Thoracic aorta (tissue), 2 donors: ENCODE data around the gene PRPH. TPM values are rescaled to one million over a fixed set of nuclear protein-coding genes. Genes with fewer than 3 reads are reported as not detected.
"Not testable (repeated sequence)": the region's sequence is repeated elsewhere in the genome, so short reads cannot be mapped to it uniquely, and the experiment has no call there.

Experiments used
- ATAC-seq: fragments of 150-250 bp; one replicate; pipeline ENCODE4 v1.8.0; 2017; ENCODE audit warnings: low read depth; ENCODE audit not compliant: insufficient number of reproducible peaks, low FRiP score
- DNase-seq: peaks from one replicate; pipeline ENCODE4 v3.0.0-alpha.2; 2020; ENCODE audit warnings: low spot score
- H3K27ac ChIP-seq, 2 donors: fragments of 200-600 bp; sonication (generic); 1 replicate in 1 of 2; 2 replicates in 1 of 2; pipeline ENCODE4 v1.5.1; 2016; ENCODE audit warnings: mild to moderate bottlenecking in 2 of 2, moderate library complexity in 2 of 2
- H3K27me3 ChIP-seq: fragments of 200-600 bp; sonication (generic); replicated peaks from 2 replicates; pipeline ENCODE4 v1.6.0; 2016; ENCODE audit warnings: mild to moderate bottlenecking; ENCODE audit not compliant: insufficient read depth
- H3K36me3 ChIP-seq: fragments of 200-600 bp; sonication (generic); one replicate; pipeline ENCODE4 v1.5.1; 2016
- H3K4me1 ChIP-seq, 2 donors: fragments of 200-600 bp; sonication (generic); 1 replicate in 1 of 2; 2 replicates in 1 of 2; pipeline versions ENCODE4 v1.5.1 to v1.6.0; 2016; ENCODE audit warnings: low read depth in 2 of 2, mild to moderate bottlenecking in 1 of 2; ENCODE audit not compliant: control insufficient read depth in 1 of 2
- H3K4me3 ChIP-seq: fragments of 200-600 bp; sonication (generic); 2 replicates; pipeline ENCODE4 v1.5.1; 2016; ENCODE audit warnings: mild to moderate bottlenecking
- H3K9me3 ChIP-seq: fragments of 200-600 bp; sonication (generic); 2 replicates; pipeline ENCODE4 v1.5.1; 2016
- total RNA-seq, 2 donors: library from RNA; depleted of rRNA; stranded (reverse); fragments of >200 nt; gene quantifications; one replicate each; pipeline versions ENCODE4 v1.1.0 to v1.2.3, GENCODE V29; 2016
- TF ChIP-seq, protein P1 (sequence below): fragments of 200-600 bp; sonication (generic); IDR thresholded peaks from one replicate; pipeline ENCODE4 v1.5.1; 2019; ENCODE audit warnings: antibody characterized with exemption

Gene PRPH
- total RNA-seq, 2 donors from 2014 or later = 2.5 TPM; not detected in 1

DNA sequence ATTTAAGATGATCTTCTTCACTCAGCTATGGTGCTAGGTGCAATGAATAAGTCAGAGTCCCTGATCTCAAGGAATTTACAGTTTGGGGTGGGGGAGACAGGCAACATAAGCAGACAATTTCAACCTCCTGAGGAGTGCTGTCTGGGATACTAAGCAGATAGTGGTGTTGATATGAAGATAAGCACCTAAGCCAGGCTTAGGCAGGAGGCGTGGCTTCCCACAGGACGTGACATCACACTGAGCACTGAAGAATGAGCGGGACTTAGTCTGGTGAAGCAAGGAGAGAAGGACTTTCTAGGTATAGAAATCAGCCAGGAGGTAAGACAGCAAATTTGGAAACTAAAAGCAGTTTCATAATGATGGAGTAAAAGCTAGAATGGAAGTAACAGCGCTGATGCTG is 6.8 kb downstream of the PRPH start:
- no peak for ATAC-seq
- TF ChIP-seq, protein P1, sequence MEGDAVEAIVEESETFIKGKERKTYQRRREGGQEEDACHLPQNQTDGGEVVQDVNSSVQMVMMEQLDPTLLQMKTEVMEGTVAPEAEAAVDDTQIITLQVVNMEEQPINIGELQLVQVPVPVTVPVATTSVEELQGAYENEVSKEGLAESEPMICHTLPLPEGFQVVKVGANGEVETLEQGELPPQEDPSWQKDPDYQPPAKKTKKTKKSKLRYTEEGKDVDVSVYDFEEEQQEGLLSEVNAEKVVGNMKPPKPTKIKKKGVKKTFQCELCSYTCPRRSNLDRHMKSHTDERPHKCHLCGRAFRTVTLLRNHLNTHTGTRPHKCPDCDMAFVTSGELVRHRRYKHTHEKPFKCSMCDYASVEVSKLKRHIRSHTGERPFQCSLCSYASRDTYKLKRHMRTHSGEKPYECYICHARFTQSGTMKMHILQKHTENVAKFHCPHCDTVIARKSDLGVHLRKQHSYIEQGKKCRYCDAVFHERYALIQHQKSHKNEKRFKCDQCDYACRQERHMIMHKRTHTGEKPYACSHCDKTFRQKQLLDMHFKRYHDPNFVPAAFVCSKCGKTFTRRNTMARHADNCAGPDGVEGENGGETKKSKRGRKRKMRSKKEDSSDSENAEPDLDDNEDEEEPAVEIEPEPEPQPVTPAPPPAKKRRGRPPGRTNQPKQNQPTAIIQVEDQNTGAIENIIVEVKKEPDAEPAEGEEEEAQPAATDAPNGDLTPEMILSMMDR = no peak
- Histone ChIP-seq H3K9me3 (no peaks in the 10 kb centered on the region), H3K4me3 (no peak overlapping the region), H3K4me1 (peaks cover 5 to 6% of the 10 kb centered on the region in 2 donors), H3K36me3 (no peaks in the 10 kb centered on the region), H3K27ac (no peak overlapping the region), H3K27me3 (peaks cover 6% of the 10 kb centered on the region)
- DNase-seq = no peak

DNA sequence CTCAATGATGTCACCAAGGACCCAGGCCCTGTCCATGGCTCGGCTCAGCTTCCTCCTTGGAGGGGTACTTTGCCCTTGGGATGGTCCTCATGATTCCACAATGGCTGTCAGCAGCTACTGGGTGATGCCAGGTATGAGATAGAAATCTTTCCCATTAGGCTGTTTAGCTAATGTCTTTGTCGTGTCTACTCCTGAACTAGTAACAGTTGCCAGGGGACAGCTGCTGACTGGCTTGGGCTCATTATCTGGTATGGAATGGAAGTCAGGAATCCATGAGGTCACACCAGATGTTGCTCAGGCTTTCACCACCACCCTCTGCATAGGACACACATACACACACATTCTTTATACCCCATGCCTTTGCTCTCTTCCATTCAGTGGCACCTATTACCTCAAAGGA is 9.2 kb downstream of the PRPH start:
- H3K4me1 ChIP-seq = no peaks in the 10 kb centered on the region
- H3K27me3 ChIP-seq = no peaks in the 10 kb centered on the region
- no peak overlapping the region for H3K27ac ChIP-seq
- no peak for ATAC-seq
- TF ChIP-seq, protein P1 = no peak
- H3K4me3 ChIP-seq = no peak overlapping the region
- no peaks in the 10 kb centered on the region for H3K9me3 ChIP-seq
- no peak for DNase-seq
- no peaks in the 10 kb centered on the region for H3K36me3 ChIP-seq

DNA sequence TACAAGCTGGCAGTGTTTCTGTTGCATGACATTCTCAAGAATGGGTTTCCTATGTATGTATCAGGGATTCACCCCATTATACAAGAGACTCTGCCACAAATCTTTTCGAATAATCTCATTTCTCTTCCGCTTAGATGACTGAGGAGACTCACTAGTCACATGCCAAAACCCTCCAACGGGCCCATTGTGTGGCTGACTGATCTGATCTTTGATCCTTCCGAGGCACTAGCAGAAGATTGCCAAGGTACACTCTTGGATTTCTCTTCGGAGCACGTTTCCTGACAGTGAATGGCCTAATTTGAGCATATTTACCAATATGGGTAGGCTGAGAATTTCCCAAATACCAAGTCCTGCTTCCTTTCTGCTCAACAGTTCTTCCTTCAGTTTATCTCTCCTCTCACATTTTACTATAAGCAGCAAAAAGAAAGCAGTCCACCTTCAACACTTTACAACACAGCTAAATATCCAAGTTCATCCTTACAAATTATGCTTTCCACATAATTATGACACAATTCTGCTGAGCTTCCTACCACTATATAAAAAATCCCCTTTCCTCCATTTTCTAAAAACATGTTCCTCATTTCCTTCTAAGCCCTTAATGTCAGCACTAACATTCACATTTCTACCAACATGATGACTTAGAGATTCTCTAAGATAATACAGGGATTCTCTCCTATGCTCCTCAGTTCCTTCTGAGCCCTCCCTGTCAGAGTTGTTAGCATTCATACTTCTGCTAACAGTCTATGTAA is 11.0 kb downstream of the PRPH start:
- Histone ChIP-seq H3K4me3 (no peak overlapping the region), H3K4me1 (no peaks in the 10 kb centered on the region), H3K27ac (no peak overlapping the region), H3K36me3 (no peaks in the 10 kb centered on the region), H3K9me3 (no peaks in the 10 kb centered on the region), H3K27me3 (no peaks in the 10 kb centered on the region)
- ATAC-seq = no peak
- DNase-seq = no peak
- TF ChIP-seq, protein P1 = no peak

DNA sequence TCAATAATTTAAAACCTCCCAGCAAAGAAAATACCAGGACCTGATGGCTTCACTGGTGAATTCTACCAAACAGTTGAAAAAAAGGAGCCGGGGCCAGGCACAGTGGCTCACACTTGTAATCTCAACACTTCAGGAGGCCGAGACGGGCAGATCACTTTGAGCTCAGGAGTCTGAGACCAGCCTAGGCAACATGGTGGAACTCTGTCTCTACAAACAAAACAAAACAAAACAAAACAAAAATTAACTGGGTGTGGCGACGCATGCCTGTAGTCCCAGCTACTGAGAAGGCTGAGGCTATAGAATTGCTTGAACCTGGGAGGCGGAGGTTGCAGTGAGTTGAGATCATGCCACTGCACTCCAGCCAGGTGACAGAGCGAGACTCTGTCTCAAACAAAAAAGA is 14.4 kb downstream of the PRPH start:
- no peak overlapping the region for H3K27ac ChIP-seq
- H3K4me3 ChIP-seq = no peak overlapping the region
- no peaks in the 10 kb centered on the region for H3K36me3 ChIP-seq
- H3K4me1 ChIP-seq = no peaks in the 10 kb centered on the region
- TF ChIP-seq, protein P1 = no peak
- no peak for ATAC-seq
- no peaks in the 10 kb centered on the region for H3K27me3 ChIP-seq
- no peak for DNase-seq
- no peaks in the 10 kb centered on the region for H3K9me3 ChIP-seq

DNA sequence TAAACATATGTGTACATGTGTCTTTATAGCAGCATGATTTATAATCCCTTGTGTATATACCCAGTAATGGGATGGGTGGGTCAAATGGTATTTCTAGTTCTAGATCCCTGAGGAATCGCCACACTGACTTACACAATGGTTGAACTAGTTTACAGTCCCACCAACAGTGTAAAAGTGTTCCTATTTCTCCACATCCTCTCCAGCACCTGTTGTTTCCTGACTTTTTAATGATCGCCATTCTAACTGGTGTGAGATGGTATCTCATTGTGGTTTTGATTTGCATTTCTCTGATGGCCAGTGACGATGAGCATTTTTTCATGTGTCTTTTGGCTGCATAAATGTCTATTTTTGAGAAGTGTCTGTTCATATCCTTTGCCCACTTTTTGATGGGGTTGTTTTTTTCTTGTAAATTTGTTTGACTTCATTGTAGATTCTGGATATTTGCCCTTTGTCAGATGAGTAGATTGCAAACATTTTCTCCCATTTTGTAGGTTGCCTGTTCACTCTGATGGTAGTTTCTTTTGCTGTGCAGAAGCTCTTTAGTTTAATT is 15.6 kb downstream of the PRPH start:
- not testable (repeated sequence) for DNase-seq, H3K4me1 ChIP-seq, H3K4me3 ChIP-seq, H3K36me3 ChIP-seq, H3K27ac ChIP-seq, H3K27me3 ChIP-seq, H3K9me3 ChIP-seq, ATAC-seq

DNA sequence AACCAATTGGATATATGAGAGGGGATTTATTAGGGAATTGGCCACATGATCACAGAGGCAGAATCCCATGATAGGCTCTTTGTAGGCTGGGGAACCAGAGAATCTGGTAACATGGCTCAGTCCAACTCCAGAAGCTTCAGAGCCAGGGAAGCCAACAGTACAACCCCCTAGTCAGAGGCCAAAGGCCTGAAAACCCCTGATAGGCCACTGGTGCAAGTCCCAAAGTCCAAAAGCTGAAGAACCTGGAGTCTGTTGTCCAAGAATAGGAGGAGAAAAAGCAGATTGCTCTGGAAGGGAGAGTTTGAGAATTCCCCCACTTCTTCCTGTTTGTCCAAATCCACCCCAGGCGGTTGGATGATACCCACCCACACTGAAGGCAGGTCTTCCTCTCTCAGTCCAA is 19.9 kb downstream of the PRPH start:
- DNase-seq = no peak
- Histone ChIP-seq H3K27ac (no peak overlapping the region), H3K4me3 (no peak overlapping the region), H3K4me1 (no peaks in the 10 kb centered on the region), H3K27me3 (no peaks in the 10 kb centered on the region), H3K36me3 (no peaks in the 10 kb centered on the region), H3K9me3 (no peaks in the 10 kb centered on the region)
- TF ChIP-seq, protein P1 = no peak
- ATAC-seq = no peak

DNA sequence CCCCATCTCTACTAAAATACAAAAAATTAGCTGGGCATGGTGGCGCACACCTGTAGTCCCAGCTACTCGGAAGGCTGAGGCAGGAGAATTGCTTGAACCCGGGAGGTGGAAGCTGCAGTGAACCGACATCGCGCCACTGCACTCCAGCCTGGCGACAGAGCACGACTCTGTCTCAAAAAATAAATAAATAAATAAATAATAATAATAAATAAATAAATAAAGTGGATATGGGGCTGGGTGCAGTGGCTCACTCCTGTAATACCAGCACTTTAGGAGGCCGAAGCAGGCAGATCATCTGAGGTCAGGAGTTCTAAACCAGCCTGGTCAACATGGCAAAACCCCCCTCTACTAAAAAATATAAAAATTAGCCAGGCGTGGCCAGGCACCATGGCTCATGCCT is 22.2 kb downstream of the PRPH start:
- not testable (repeated sequence) for H3K36me3 ChIP-seq, H3K9me3 ChIP-seq, H3K27me3 ChIP-seq, DNase-seq, ATAC-seq, H3K27ac ChIP-seq, H3K4me1 ChIP-seq, H3K4me3 ChIP-seq

DNA sequence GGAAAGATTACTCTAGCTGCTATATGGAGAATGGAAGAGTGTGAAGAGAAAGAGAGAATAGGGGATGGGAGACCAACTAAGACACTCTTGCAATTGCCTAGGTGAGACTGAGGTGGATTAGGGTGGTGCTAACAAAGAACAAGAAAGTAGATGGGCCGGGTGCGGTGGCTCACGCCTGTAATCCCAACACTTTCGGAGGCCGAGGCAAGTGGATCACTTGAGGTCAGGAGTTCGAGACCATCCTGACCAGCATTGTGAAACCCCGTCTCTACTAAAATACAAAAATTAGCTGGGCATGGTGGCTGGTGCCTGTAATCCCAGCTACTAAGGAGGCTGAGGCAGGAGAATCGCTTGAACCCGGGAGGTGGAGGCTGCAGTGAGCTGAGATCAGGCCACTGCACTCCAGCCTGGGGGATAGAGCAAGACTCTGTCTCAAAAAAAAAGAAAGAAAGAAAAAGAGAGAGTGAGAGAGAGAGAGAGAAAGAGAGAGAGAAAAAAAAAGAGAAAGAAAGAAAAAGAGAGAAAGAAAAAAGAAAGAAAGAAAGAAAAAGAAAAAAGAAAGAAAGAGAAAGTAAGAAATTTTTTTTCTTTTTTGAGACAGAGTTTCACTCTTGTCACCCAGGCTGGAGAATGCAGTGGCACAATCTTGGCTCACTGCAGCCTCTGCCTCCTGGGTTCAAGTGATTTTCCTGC is 25.6 kb downstream of the PRPH start:
- not testable (repeated sequence) for H3K9me3 ChIP-seq, H3K4me3 ChIP-seq, ATAC-seq, H3K27ac ChIP-seq, H3K27me3 ChIP-seq, H3K36me3 ChIP-seq, DNase-seq
- peaks cover 11 to 16% of the 10 kb centered on the region in 2 donors for H3K4me1 ChIP-seq
